Adrenal gland (tissue), 12 donors: ENCODE data around the gene GDF7. TPM values are rescaled to one million over a fixed set of nuclear protein-coding genes. Genes with fewer than 3 reads are reported as not detected.
"Not testable (repeated sequence)": the region's sequence is repeated elsewhere in the genome, so short reads cannot be mapped to it uniquely, and the experiment has no call there.

Experiments
- DNase-seq, 7 donors: peaks; one replicate each; pipeline ENCODE4 v3.0.0-alpha.2; 2019 to 2020
- H3K27ac ChIP-seq, 5 donors: fragments of 200-600 bp; sonication (generic) in 4 of 5; 1 replicate in 3 of 5; 2 replicates in 2 of 5; pipeline versions ENCODE4 v1.5.1 to v1.8.0; 2016 to 2020; ENCODE audit warnings: mild to moderate bottlenecking in 1 of 5
- H3K27me3 ChIP-seq: fragments of 200-600 bp; 2 replicates; pipeline ENCODE4 v1.8.0; 2021
- H3K36me3 ChIP-seq, 2 donors: fragments of 200-600 bp; replicated peaks in 1 of 2; 1 replicate in 1 of 2; 2 replicates in 1 of 2; pipeline versions ENCODE4 v1.5.1 to v1.8.0; 2018 to 2022
- H3K4me1 ChIP-seq, 2 donors: fragments of 200-600 bp; replicated peaks in 1 of 2; 1 replicate in 1 of 2; 2 replicates in 1 of 2; pipeline versions ENCODE4 v1.5.1 to v1.8.0; 2018 to 2021
- H3K4me3 ChIP-seq, 4 donors: fragments of 200-600 bp; sonication (generic) in 3 of 4; one replicate each; pipeline ENCODE4 v1.5.1; 2016 to 2018
- H3K9me3 ChIP-seq, 3 donors: fragments of 200-600 bp; sonication (generic) in 1 of 3; replicated peaks in 1 of 3; 1 replicate in 2 of 3; 2 replicates in 1 of 3; pipeline versions ENCODE4 v1.5.1 to v1.8.0; 2016 to 2021
- CTCF ChIP-seq, 6 experiments: fragments of 450-650 bp in 4 of 6; fragments of 200-600 bp in 2 of 6; sonication (generic) in 1 of 6; IDR thresholded peaks; 1 replicate in 5 of 6; 2 replicates in 1 of 6; pipeline versions ENCODE4 v1.5.1 to v1.8.0; 2016 to 2021; ENCODE audit warnings: antibody characterized with exemption in 6 of 6, mild to moderate bottlenecking in 2 of 6, moderate library complexity in 1 of 6
- POLR2A ChIP-seq, 2 donors: fragments of 450-650 bp; IDR thresholded peaks; one replicate each; pipeline ENCODE4 v1.6.1; 2017; ENCODE audit warnings: antibody characterized with exemption in 2 of 2, mild to moderate bottlenecking in 2 of 2, moderate library complexity in 1 of 2
- WGBS, 4 donors: extraction: QIAGEN DNeasy Blood & Tissue Kit in 2 of 4; methylation state at CpG; one replicate each; pipeline versions ENCODE4 v1.1.5 to v1.1.7; 2013 to 2017; 5-methylcytosine and 5-hydroxymethylcytosine counted together
- intact Hi-C, 2 donors: fragments of 100-400 bp; cut with DNase I; formaldehyde crosslinking; loops; one replicate each; pipeline versions ENCODE4 v1.14.1 to v1.15.0; 2022 to 2023
- polyA plus RNA-seq, 3 donors: library from polyadenylated mRNA; stranded (reverse); fragments of 200-250 nt in 2 of 3; fragments of 350-450 nt in 1 of 3; fragmentation: Illumina TruSeq in 1 of 3; extraction: RNeasy Lipid Tissue Mini Kit (QIAGEN cat#74804) in 1 of 3; gene quantifications; one replicate each; pipeline ENCODE4 v1.2.3, GENCODE V29; 2013 to 2014
- total RNA-seq, 9 donors: library from RNA; depleted of rRNA in 4 of 9; stranded (reverse); fragments of >200 nt in 4 of 9; fragments of 120-200 nt in 1 of 9; fragmentation: NEBNext Ultra II Directional in 1 of 9; extraction: Animal tissue kit (Norgen Biotek cat#: 25700) in 1 of 9; gene quantifications; one replicate each; pipeline versions ENCODE4 v1.1.0 to v1.2.4, GENCODE V29; 2013 to 2023
- donor health status: healthy with polysubstance abuse.
- donor health status: Bipolar disorder and iron deficiency.
- donor health status: DM: yes; HTN: yes; CAD: no.
- donor health status: DM: no; HTN: no; CAD: no.
- donor health status: DM: no; HTN: no; CAD: no.
- donor health status: DM: yes; HTN: yes; CAD: no.

GDF7 gene
- total and polyA plus RNA-seq, 12 donors = 0.17 to 1.8 (median 0.46) TPM

DNA sequence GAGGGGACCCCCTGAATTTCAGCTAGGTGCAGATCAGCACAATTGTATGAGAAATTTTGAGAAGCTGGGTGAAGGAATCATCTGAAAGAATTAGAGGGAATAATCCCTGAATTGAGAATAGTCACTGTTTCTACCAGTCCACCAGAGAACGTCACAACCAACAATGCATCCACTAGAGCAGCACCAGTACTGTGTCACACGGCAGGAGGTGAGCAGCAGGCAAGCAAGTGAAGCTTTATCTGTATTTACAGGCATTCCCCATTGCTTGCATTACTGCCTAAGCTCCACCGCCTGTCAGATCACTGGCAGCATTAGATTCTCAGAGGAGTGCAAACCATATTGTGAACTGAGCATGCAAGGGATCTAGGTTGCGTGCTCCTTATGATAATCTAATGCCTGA is 40.7 kb downstream of the GDF7 start:
- whole genome bisulfite sequencing, 4 donors = 91 to 99% (median 98%) methylated on average over 4 of the region's 4 CpGs
- DNase-seq = no peak
- intact Hi-C loops = no loop called here

GRCh38 chr2:20711641-20712040 is 44.7 kb downstream of the GDF7 start:
- H3K9me3 ChIP-seq, H3K36me3 ChIP-seq, H3K27me3 ChIP-seq, H3K27ac ChIP-seq, H3K4me1 ChIP-seq, DNase-seq, intact Hi-C loops, H3K4me3 ChIP-seq: not testable (repeated sequence)
- WGBS, 4 donors = 99 to 100% (median 100%) methylated on average over 1 to 7 of the region's 7 CpGs

More for the DNA sequence above, 40.7 kb downstream of the GDF7 start:
- no peak overlapping the region for H3K4me3 ChIP-seq
- TF ChIP-seq CTCF (IDR thresholded peaks at IDR 0.05) (no peak), POLR2A (IDR thresholded peaks at IDR 0.05) (no peak)
- no peak overlapping the region for H3K27ac ChIP-seq
- H3K36me3 ChIP-seq = no peaks in the 10 kb centered on the region
- no peaks in the 10 kb centered on the region for H3K9me3 ChIP-seq
- no peaks in the 10 kb centered on the region for H3K27me3 ChIP-seq
- no peaks in the 10 kb centered on the region for H3K4me1 ChIP-seq

DNA sequence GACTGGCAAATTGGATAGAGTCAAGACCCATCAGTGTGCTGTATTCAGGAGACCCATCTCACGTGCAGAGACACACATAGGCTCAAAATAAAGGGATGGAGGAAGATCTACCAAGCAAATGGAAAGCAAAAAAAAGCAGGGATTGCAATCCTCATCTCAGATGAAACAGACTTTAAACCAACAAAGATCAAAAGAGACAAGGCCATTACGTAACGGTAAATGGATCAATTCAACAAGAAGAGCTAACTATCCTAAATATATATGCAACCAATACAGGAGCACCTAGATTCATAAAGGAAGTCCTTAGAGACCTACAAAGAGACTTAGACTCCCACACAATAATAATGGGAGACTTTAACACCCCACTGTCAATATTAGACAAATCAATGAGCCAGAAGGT is 46.6 kb downstream of the GDF7 start:
- H3K9me3 ChIP-seq, H3K4me1 ChIP-seq, H3K36me3 ChIP-seq, H3K27ac ChIP-seq, intact Hi-C loops, DNase-seq, H3K27me3 ChIP-seq, H3K4me3 ChIP-seq: not testable (repeated sequence)
- 77 to 100% (median 96%) methylated on average over 3 of the region's 3 CpGs for WGBS, 4 donors

GRCh38 chr2:20714412-20714811 is 47.5 kb downstream of the GDF7 start:
- H3K9me3 ChIP-seq, H3K27ac ChIP-seq, H3K27me3 ChIP-seq, H3K4me3 ChIP-seq, H3K4me1 ChIP-seq, intact Hi-C loops, DNase-seq, H3K36me3 ChIP-seq: not testable (repeated sequence)
- WGBS, 4 donors = 92 to 99% (median 96%) methylated on average over 2 of the region's 2 CpGs

DNA sequence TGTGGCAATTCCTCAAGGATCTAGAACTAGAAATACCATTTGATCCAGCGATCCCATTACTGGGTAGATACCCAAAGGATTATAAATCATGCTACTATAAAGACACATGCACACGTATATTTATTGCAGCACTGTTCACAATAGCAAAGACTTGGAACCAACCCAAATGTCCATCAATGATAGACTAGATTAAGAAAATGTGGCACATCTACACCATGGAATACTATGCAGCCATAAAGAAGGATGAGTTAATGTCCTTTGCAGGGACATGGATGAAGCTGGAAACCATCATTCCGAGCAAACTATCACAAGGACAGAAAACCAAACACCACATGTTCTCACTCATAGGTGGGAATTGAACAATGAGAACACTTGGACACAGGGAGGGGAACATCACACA is 49.2 kb downstream of the GDF7 start:
- H3K4me3 ChIP-seq, intact Hi-C loops: not testable (repeated sequence)
- 92 to 100% (median 96%) methylated on average over 3 of the region's 3 CpGs for WGBS, 4 donors

DNA sequence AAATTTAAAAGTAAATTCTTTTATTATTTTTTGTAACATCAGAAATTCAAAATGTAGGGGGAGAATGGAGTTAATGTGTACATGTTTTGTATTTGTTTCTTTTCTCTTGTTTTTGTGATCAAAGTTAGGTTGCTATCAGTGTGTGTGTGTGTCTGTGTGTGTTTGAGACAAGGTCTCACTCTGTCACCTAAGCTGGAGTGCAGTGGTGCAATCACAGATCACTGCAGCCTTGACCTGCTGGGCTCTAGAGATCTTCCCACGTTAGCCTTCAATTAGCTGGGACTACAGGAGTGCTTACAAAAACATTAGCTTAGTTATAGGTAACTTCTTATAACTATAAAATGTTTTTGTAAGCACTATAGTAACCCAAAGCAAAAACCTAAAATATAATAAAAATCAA is 50.7 kb downstream of the GDF7 start:
- H3K27me3 ChIP-seq = no peaks in the 10 kb centered on the region
- peaks cover 0 to 7% (median 7%) of the 10 kb centered on the region in 3 donors for H3K9me3 ChIP-seq
- H3K4me3 ChIP-seq = no peak overlapping the region
- TF ChIP-seq POLR2A (IDR thresholded peaks at IDR 0.05) (no peak), CTCF (IDR thresholded peaks at IDR 0.05) (no peak)
- 36 to 60% (median 49%) methylated on average over 1 of the region's 1 CpG for WGBS, 4 donors
- intact Hi-C loops = no loop called here
- no peaks in the 10 kb centered on the region for H3K36me3 ChIP-seq
- DNase-seq = no peak
- no peak overlapping the region for H3K27ac ChIP-seq
- H3K4me1 ChIP-seq = no peaks in the 10 kb centered on the region

More for the DNA sequence above, 49.2 kb downstream of the GDF7 start:
- not testable (repeated sequence) for DNase-seq, H3K27me3 ChIP-seq, H3K36me3 ChIP-seq, H3K4me1 ChIP-seq, H3K27ac ChIP-seq, H3K9me3 ChIP-seq
